Inflammatory macrophage (primary cell): Measurements from ENCODE around the gene FBP1.
"Not testable (repeated sequence)": the region's sequence is repeated elsewhere in the genome, so short reads cannot be mapped to it uniquely, and the experiment has no call there.

ENCODE experiments used
- DNase-seq, 2 donors: peaks; one replicate each; pipeline ENCODE4 v3.0.0-alpha.2; 2020 to 2022

Gene FBP1

GRCh38 chr9:94612071-94612470 lies 27.2 kb downstream of the FBP1 start:
- no peak for DNase-seq

- no peak for DNase-seq
Observed at GRCh38 chr9:94611638-94612068, 27.7 kb downstream of the FBP1 start.

GRCh38 chr9:94610181-94610606 lies 29.1 kb downstream of the FBP1 start:
- DNase-seq, result no peak

GRCh38 chr9:94607423-94607691 lies 32.0 kb downstream of the FBP1 start:
- DNase-seq, result no peak

- no peak for DNase-seq
Observed at GRCh38 chr9:94606646-94607422, 32.5 kb downstream of the FBP1 start.

- peak; percentile 57 to 59 for DNase-seq
Observed at GRCh38 chr9:94603259-94604160, 35.8 kb downstream of the FBP1 start.

GRCh38 chr9:94602666-94603065 lies 36.7 kb downstream of the FBP1 start:
- no peak for DNase-seq

GRCh38 chr9:94600715-94601114 lies 38.6 kb downstream of the FBP1 start:
- DNase-seq, result no peak

GRCh38 chr9:94600258-94600657 lies 39.1 kb downstream of the FBP1 start:
- DNase-seq, result peak in 1 of 2 donors; percentile 37

GRCh38 chr9:94599102-94599501 lies 40.2 kb downstream of the FBP1 start:
- no peak for DNase-seq

- no peak for DNase-seq
Observed at GRCh38 chr9:94593459-94594345, 45.6 kb downstream of the FBP1 start, which contains the start of gene FBP2. Gene FBP2, minus strand, starts transcription at chr9:94593824. Its CDS starts 98 bp downstream, at chr9:94593726.

GRCh38 chr9:94592683-94593082 lies 46.6 kb downstream of the FBP1 start:
- not testable (repeated sequence) for DNase-seq

- DNase-seq, result no peak
Observed at GRCh38 chr9:94591876-94592275, 47.4 kb downstream of the FBP1 start.

- not testable (repeated sequence) for DNase-seq
Observed at GRCh38 chr9:94591046-94591545, 48.2 kb downstream of the FBP1 start.

- no peak for DNase-seq
Observed at GRCh38 chr9:94588681-94589080, 50.6 kb downstream of the FBP1 start.

GRCh38 chr9:94586814-94587213 lies 52.5 kb downstream of the FBP1 start:
- no peak for DNase-seq

- DNase-seq, result no peak
Observed at GRCh38 chr9:94586316-94586715, 53.0 kb downstream of the FBP1 start.

GRCh38 chr9:94584555-94584954 lies 54.8 kb downstream of the FBP1 start:
- DNase-seq, result no peak

- DNase-seq, result no peak
Observed at GRCh38 chr9:94581728-94582127, 57.6 kb downstream of the FBP1 start.

GRCh38 chr9:94577571-94577970 lies 61.7 kb downstream of the FBP1 start:
- no peak for DNase-seq

GRCh38 chr9:94577036-94577435 lies 62.3 kb downstream of the FBP1 start:
- DNase-seq, result no peak

GRCh38 chr9:94576131-94576530 lies 63.2 kb downstream of the FBP1 start:
- DNase-seq, result peak; percentile 41 to 71
